GM12892 (cell line): ENCODE measurements around the gene FGF11.
"Not testable (repeated sequence)": the region's sequence is repeated elsewhere in the genome, so short reads cannot be mapped to it uniquely, and the experiment has no call there.

Experiments
- DNase-seq: peaks from one replicate; pipeline ENCODE4 v3.0.0; 2011; ENCODE audit not compliant: insufficient read length
- FAIRE-seq: peaks from 2 replicates; lab custom pipeline; 2011; peaks lifted over from hg19 to GRCh38; lab: Jason Lieb, UNC
- POLR2A ChIP-seq: IDR thresholded peaks from 2 replicates; pipeline ENCODE4 v1.6.1; 2011; ENCODE audit warnings: low read depth, low read length, control low read depth
- POLR2AphosphoS5 ChIP-seq: IDR thresholded peaks from 2 replicates; pipeline ENCODE4 v1.6.1; 2011; ENCODE audit warnings: low read depth, low read length, control low read depth
- TAF1 ChIP-seq: IDR thresholded peaks from 2 replicates; pipeline ENCODE4 v1.6.1; 2011; ENCODE audit warnings: low read depth, mild to moderate bottlenecking, control low read depth, low read length, borderline replicate concordance

FGF11 gene

DNA sequence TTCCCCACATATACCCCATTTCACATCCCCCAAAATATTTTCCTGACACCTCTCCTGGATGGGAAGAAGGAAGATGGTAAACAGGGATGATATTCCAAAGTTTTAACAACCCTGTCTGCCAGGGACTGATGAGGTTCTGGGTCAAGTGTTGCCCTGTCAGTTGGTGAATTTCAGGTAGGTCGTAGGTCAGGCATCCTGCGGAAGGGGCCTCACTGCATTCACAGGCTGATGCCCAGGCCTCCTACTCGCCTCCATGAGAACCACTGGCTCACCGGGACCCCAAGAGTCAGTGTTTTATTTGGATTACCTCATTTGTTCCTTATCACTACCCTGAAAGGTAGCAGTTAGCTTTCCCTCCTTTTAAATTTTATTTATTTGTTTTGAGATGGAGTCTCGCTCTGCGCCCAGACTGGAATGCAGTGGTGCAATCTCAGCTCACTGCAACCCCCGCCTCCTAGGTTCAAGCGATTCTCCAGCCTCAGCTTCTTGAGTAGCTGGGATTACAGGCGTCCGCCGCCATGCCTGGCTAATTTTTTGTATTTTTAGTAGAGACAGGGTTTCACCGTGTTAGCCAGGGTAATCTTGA, 29.6 kb downstream of the FGF11 start:
- no peak for DNase-seq
- no peak for FAIRE-seq
- TF ChIP-seq POLR2A (no peak), TAF1 (no peak), POLR2AphosphoS5 (no peak)

DNA sequence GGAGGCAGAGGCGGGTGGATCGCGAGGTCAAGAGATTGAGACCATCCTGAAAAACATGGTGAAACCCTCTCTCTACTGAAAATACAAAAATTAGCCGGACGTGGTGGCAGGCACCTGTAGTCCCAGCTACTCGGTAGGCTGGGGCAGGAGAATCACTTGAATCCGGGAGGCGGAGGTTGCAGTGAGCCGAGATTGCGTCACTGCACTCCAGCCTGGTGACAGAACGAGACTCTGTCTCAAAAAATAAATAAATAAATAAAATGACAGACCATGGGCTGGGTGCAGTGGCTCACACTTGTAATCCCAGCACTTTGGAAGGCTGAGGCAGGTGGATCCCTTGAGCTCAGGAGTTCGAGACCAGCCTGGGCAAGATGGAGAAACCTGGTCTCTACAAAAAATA, 30.5 kb downstream of the FGF11 start:
- DNase-seq, FAIRE-seq: not testable (repeated sequence)

- DNase-seq, FAIRE-seq: not testable (repeated sequence)
Observed at GRCh38 chr17:7470457-7470973, 31.2 kb downstream of the FGF11 start.

DNA sequence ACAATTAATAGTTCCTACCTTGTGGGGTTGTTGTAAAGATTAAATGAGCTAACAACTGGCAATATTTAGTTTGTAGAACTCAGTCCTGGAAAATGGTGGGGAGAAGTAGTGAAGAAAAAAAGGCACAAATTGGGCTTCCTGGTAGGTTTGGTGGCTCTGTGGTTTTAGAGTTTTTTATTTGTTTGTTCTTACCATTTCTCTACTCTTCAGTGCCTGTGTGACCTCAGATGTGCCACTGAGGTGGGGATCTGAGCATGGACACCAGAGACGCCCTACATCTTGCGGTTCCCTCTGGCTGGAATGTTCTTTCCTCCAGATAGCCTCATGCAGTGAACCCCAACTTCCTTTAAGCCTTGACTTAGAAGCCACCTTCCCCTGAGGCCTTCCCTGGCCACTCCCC, 32.4 kb downstream of the FGF11 start:
- no peak for DNase-seq
- no peak for FAIRE-seq
- TF ChIP-seq POLR2AphosphoS5: no peak
- TF ChIP-seq TAF1: no peak
- no peak for TF ChIP-seq POLR2A

GRCh38 chr17:7474767-7475166, 35.5 kb downstream of the FGF11 start:
- not testable (repeated sequence) for FAIRE-seq, DNase-seq

GRCh38 chr17:7475764-7476422, 36.6 kb downstream of the FGF11 start:
- FAIRE-seq (no peak), DNase-seq (no peak)
- TF ChIP-seq TAF1 (no peak), POLR2AphosphoS5 (no peak), POLR2A (no peak)

DNA sequence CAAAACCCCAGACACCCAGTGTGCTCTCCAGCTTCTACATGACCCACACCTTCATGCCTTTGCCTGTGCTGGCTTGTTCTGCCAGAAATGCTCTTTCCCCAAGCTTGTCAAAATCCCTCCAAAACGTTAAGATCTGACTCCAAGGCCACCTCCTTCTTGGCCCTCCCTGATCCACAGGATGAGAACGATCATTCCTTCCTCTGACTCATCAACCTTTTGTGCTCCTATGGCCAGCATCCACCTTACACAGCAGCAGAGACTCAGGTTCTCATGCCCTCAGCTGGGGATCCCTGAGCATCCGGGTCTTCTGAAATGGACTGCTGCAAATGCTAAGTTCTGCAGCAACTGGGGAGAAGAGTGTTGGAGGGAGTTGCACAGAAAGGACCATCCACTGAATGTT, 37.2 kb downstream of the FGF11 start:
- TF ChIP-seq TAF1 (no peak), POLR2A (no peak), POLR2AphosphoS5 (no peak)
- DNase-seq (no peak), FAIRE-seq (no peak)

DNA sequence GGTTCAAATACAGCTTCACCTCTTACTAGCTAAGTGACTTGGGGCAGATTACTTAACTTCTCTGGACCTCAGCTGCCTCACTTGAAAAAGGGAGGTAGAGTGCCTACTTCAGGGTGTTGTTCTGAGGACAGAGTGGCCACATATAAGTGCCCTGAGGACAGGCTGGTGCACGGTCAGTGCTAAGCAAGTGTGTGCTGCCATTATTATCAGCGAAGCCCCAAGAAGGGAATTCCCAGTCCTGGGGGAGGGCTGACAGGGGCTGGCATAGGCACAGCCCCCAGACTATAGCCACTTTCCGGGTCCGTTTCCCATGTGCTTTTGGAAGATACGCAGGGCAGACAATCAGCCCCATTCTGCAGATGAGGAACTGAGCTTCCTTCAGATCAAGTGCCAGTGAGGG, 37.6 kb downstream of the FGF11 start:
- no peak for DNase-seq
- TF ChIP-seq POLR2A: no peak
- TF ChIP-seq POLR2AphosphoS5: no peak
- TF ChIP-seq TAF1: no peak
- FAIRE-seq: no peak

GRCh38 chr17:7477392-7478275, 38.3 kb downstream of the FGF11 start:
- DNase-seq (no peak), FAIRE-seq (no peak)
- TF ChIP-seq POLR2AphosphoS5 (no peak), TAF1 (no peak), POLR2A (no peak)

DNA sequence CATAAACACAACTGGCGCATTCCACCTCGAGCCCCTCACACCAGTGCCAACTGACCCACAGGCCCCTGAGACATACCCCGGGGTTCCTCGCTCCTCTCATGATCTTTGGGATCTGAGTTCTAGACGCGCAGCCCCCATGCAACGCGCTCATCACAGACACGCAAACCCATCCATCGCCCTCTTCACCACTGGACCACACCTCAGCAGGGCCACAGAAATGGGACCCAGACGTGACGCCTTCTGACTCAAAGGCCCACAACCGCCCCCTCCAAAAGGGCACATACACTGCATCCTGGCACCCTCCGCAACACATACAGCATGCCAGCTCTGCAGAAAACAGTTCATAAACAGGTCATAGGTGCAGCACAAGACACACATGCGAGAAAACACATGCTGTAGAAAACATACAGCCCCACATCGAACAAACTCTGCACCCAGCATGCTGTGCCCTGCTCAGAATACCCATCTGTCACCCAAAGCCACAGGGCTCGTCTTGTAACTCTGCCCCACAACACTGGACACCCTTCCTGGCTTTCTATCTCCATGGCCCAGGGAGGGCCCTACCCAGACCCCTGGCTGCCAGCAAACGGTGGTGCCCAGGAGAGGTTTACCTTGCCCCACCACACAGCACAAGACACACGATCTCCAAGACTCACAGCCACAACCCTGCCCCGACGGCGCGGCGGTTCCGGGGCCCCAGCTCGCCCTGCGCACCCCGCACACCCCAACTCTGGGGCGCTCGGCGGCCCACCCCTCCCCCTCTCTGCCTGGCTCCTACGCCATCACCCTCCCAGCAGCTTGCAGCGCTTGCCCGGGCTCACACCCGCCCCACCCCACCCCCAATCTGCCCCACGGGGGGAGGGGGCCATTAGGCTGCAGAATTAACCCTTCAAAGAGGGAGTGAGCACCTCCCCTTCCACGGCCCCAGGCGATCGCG, 39.2 kb downstream of the FGF11 start:
- peak; percentile 66 for DNase-seq
- TF ChIP-seq TAF1 (no peak), POLR2AphosphoS5 (no peak), POLR2A (no peak)
- FAIRE-seq: peak; percentile 73
